ENCODE data around the gene C20orf204.
"Not testable (repeated sequence)": the region's sequence is repeated elsewhere in the genome, so short reads cannot be mapped to it uniquely, and the experiment has no call there.

C20orf204 gene

GRCh38 chr20:64083378-64083803 is 47.4 kb downstream of the C20orf204 start:
- no peak for DNase-seq (ENCODE audit: low read depth)
- peak; percentile 47 for TF ChIP-seq CTCF (IDR thresholded peaks at IDR 0.05; ENCODE audit: low read depth, low read length, missing control alignments)
- H3K4me3 ChIP-seq (ENCODE audit: low read depth, low read length): peak overlapping the region; percentile 32; the same call in 1 of the 2 replicates

GRCh38 chr20:64083804-64084684 is 48.1 kb downstream of the C20orf204 start, which contains the start of gene LKAAEAR1:
LKAAEAR1 (minus strand) TSS chr20:64084398; CDS start chr20:64084219, 179 bp downstream.
- no peak for DNase-seq (ENCODE audit: low read depth)
- peak within 1 kb of the TSS; percentile 32; the same call in 1 of the 2 replicates for H3K4me3 ChIP-seq (ENCODE audit: low read depth, low read length)
- no peak for TF ChIP-seq CTCF (IDR thresholded peaks at IDR 0.05; ENCODE audit: low read depth, low read length, missing control alignments)

GRCh38 chr20:64084685-64085152 is 48.7 kb downstream of the C20orf204 start:
- no peak for DNase-seq (ENCODE audit: low read depth)
- no peak overlapping the region for H3K4me3 ChIP-seq (ENCODE audit: low read depth, low read length)
- TF ChIP-seq CTCF (IDR thresholded peaks at IDR 0.05; ENCODE audit: low read depth, low read length, missing control alignments): no peak

GRCh38 chr20:64086801-64087200 is 50.8 kb downstream of the C20orf204 start:
- H3K4me3 ChIP-seq (ENCODE audit: low read depth, low read length): no peak overlapping the region
- TF ChIP-seq CTCF (IDR thresholded peaks at IDR 0.05; ENCODE audit: low read depth, low read length, missing control alignments): no peak
- DNase-seq (ENCODE audit: low read depth): no peak

- DNase-seq (ENCODE audit: low read depth); H3K4me3 ChIP-seq (ENCODE audit: low read depth, low read length): not testable (repeated sequence)
These were observed 51.3 kb downstream of the C20orf204 start for GRCh38 chr20:64087226-64087825.

- not testable (repeated sequence) for H3K4me3 ChIP-seq (ENCODE audit: low read depth, low read length); DNase-seq (ENCODE audit: low read depth)
These were observed 52.6 kb downstream of the C20orf204 start for GRCh38 chr20:64088586-64088985.
